ENCODE measurements around the gene MACROD2.

MACROD2 gene

GRCh38 chr20:14310977-14311627 lies 315.8 kb downstream of the MACROD2 start:
- H3K27me3 ChIP-seq (ENCODE audit: control insufficient read depth, insufficient read depth, low read length): no peaks in the 10 kb centered on the region
- H3K36me3 ChIP-seq (ENCODE audit: insufficient read depth, low read length): no peaks in the 10 kb centered on the region
- no peaks in the 10 kb centered on the region for H3K4me1 ChIP-seq (ENCODE audit: control insufficient read depth, insufficient read depth, low read length)
- H3K4me3 ChIP-seq (ENCODE audit: low read length): no peak overlapping the region
- no peaks in the 10 kb centered on the region for H3K9me3 ChIP-seq (replicated peaks; ENCODE audit: low read length)
- H3K4me2 ChIP-seq (ENCODE audit: low read length): no peak overlapping the region
- no peak overlapping the region for H3K9ac ChIP-seq (ENCODE audit: low read depth, low read length)

GRCh38 chr20:14312001-14312400 lies 316.7 kb downstream of the MACROD2 start:
- Histone ChIP-seq H3K4me2 (ENCODE audit: low read length) (no peak overlapping the region), H3K27me3 (ENCODE audit: control insufficient read depth, insufficient read depth, low read length) (no peaks in the 10 kb centered on the region), H3K9ac (ENCODE audit: low read depth, low read length) (no peak overlapping the region), H3K4me3 (ENCODE audit: low read length) (no peak overlapping the region), H3K36me3 (ENCODE audit: insufficient read depth, low read length) (no peaks in the 10 kb centered on the region), H3K4me1 (ENCODE audit: control insufficient read depth, insufficient read depth, low read length) (no peaks in the 10 kb centered on the region), H3K9me3 (replicated peaks; ENCODE audit: low read length) (no peaks in the 10 kb centered on the region)

GRCh38 chr20:14313341-14314020 lies 318.2 kb downstream of the MACROD2 start:
- H3K9me3 ChIP-seq (replicated peaks; ENCODE audit: low read length): no peaks in the 10 kb centered on the region
- no peaks in the 10 kb centered on the region for H3K4me1 ChIP-seq (ENCODE audit: control insufficient read depth, insufficient read depth, low read length)
- no peak overlapping the region for H3K4me2 ChIP-seq (ENCODE audit: low read length)
- no peaks in the 10 kb centered on the region for H3K27me3 ChIP-seq (ENCODE audit: control insufficient read depth, insufficient read depth, low read length)
- H3K9ac ChIP-seq (ENCODE audit: low read depth, low read length): no peak overlapping the region
- H3K36me3 ChIP-seq (ENCODE audit: insufficient read depth, low read length): no peaks in the 10 kb centered on the region
- H3K4me3 ChIP-seq (ENCODE audit: low read length): no peak overlapping the region

GRCh38 chr20:14319704-14320103 lies 324.4 kb downstream of the MACROD2 start:
- no peaks in the 10 kb centered on the region for H3K9me3 ChIP-seq (replicated peaks; ENCODE audit: low read length)
- H3K4me2 ChIP-seq (ENCODE audit: low read length): no peak overlapping the region

GRCh38 chr20:14331646-14332045 lies 336.3 kb downstream of the MACROD2 start:
- no peak overlapping the region for H3K4me3 ChIP-seq (ENCODE audit: low read length)
- H3K27me3 ChIP-seq (ENCODE audit: control insufficient read depth, insufficient read depth, low read length): no peaks in the 10 kb centered on the region
- H3K36me3 ChIP-seq (ENCODE audit: insufficient read depth, low read length): peaks cover 11% of the 10 kb centered on the region

More at GRCh38 chr20:14319704-14320103, 324.4 kb downstream of the MACROD2 start:
- Histone ChIP-seq H3K4me3 (ENCODE audit: low read length) (no peak overlapping the region), H3K4me1 (ENCODE audit: control insufficient read depth, insufficient read depth, low read length) (no peaks in the 10 kb centered on the region), H3K9ac (ENCODE audit: low read depth, low read length) (no peak overlapping the region), H3K36me3 (ENCODE audit: insufficient read depth, low read length) (no peaks in the 10 kb centered on the region), H3K27me3 (ENCODE audit: control insufficient read depth, insufficient read depth, low read length) (no peaks in the 10 kb centered on the region)

GRCh38 chr20:14332866-14333265 lies 337.6 kb downstream of the MACROD2 start:
- H3K4me1 ChIP-seq (ENCODE audit: control insufficient read depth, insufficient read depth, low read length): peaks cover 13% of the 10 kb centered on the region
- H3K9ac ChIP-seq (ENCODE audit: low read depth, low read length): no peak overlapping the region
- H3K4me2 ChIP-seq (ENCODE audit: low read length): peak overlapping the region; percentile 81
- H3K9me3 ChIP-seq (replicated peaks; ENCODE audit: low read length): no peaks in the 10 kb centered on the region
- no peaks in the 10 kb centered on the region for H3K27me3 ChIP-seq (ENCODE audit: control insufficient read depth, insufficient read depth, low read length)
- H3K36me3 ChIP-seq (ENCODE audit: insufficient read depth, low read length): peaks cover 8% of the 10 kb centered on the region
- H3K4me3 ChIP-seq (ENCODE audit: low read length): no peak overlapping the region

More at GRCh38 chr20:14331646-14332045, 336.3 kb downstream of the MACROD2 start:
- Histone ChIP-seq H3K4me2 (ENCODE audit: low read length) (no peak overlapping the region), H3K9ac (ENCODE audit: low read depth, low read length) (no peak overlapping the region), H3K4me1 (ENCODE audit: control insufficient read depth, insufficient read depth, low read length) (peaks cover 13% of the 10 kb centered on the region), H3K9me3 (replicated peaks; ENCODE audit: low read length) (no peaks in the 10 kb centered on the region)

GRCh38 chr20:14333721-14334120 lies 338.4 kb downstream of the MACROD2 start:
- Histone ChIP-seq H3K4me1 (ENCODE audit: control insufficient read depth, insufficient read depth, low read length) (peaks cover 13% of the 10 kb centered on the region), H3K36me3 (ENCODE audit: insufficient read depth, low read length) (peaks cover under 1% of the 10 kb centered on the region), H3K4me2 (ENCODE audit: low read length) (peak overlapping the region; percentile 81), H3K27me3 (ENCODE audit: control insufficient read depth, insufficient read depth, low read length) (no peaks in the 10 kb centered on the region), H3K9ac (ENCODE audit: low read depth, low read length) (peak overlapping the region; percentile 65), H3K9me3 (replicated peaks; ENCODE audit: low read length) (no peaks in the 10 kb centered on the region), H3K4me3 (ENCODE audit: low read length) (peak overlapping the region; percentile 55)

GRCh38 chr20:14334306-14334930 lies 339.1 kb downstream of the MACROD2 start:
- H3K9me3 ChIP-seq (replicated peaks; ENCODE audit: low read length): no peaks in the 10 kb centered on the region
- H3K4me2 ChIP-seq (ENCODE audit: low read length): peak overlapping the region; percentile 81
- no peaks in the 10 kb centered on the region for H3K36me3 ChIP-seq (ENCODE audit: insufficient read depth, low read length)
- peak overlapping the region; percentile 72 for H3K4me3 ChIP-seq (ENCODE audit: low read length)
- peak overlapping the region; percentile 83 for H3K9ac ChIP-seq (ENCODE audit: low read depth, low read length)
- peaks cover 8% of the 10 kb centered on the region for H3K4me1 ChIP-seq (ENCODE audit: control insufficient read depth, insufficient read depth, low read length)
- H3K27me3 ChIP-seq (ENCODE audit: control insufficient read depth, insufficient read depth, low read length): no peaks in the 10 kb centered on the region

GRCh38 chr20:14335052-14335451 lies 339.7 kb downstream of the MACROD2 start:
- no peaks in the 10 kb centered on the region for H3K27me3 ChIP-seq (ENCODE audit: control insufficient read depth, insufficient read depth, low read length)
- peak overlapping the region; percentile 72 for H3K4me3 ChIP-seq (ENCODE audit: low read length)
- H3K4me1 ChIP-seq (ENCODE audit: control insufficient read depth, insufficient read depth, low read length): peaks cover 4% of the 10 kb centered on the region
- peak overlapping the region; percentile 81 for H3K4me2 ChIP-seq (ENCODE audit: low read length)
- H3K9me3 ChIP-seq (replicated peaks; ENCODE audit: low read length): no peaks in the 10 kb centered on the region
- no peaks in the 10 kb centered on the region for H3K36me3 ChIP-seq (ENCODE audit: insufficient read depth, low read length)
- H3K9ac ChIP-seq (ENCODE audit: low read depth, low read length): peak overlapping the region; percentile 83

GRCh38 chr20:14336686-14337085 lies 341.4 kb downstream of the MACROD2 start:
- peak overlapping the region; percentile 72 for H3K4me3 ChIP-seq (ENCODE audit: low read length)
- H3K9me3 ChIP-seq (replicated peaks; ENCODE audit: low read length): no peaks in the 10 kb centered on the region
- no peaks in the 10 kb centered on the region for H3K36me3 ChIP-seq (ENCODE audit: insufficient read depth, low read length)
- no peaks in the 10 kb centered on the region for H3K27me3 ChIP-seq (ENCODE audit: control insufficient read depth, insufficient read depth, low read length)
- peak overlapping the region; percentile 83 for H3K9ac ChIP-seq (ENCODE audit: low read depth, low read length)
- H3K4me1 ChIP-seq (ENCODE audit: control insufficient read depth, insufficient read depth, low read length): peaks cover 4% of the 10 kb centered on the region
- peak overlapping the region; percentile 81 for H3K4me2 ChIP-seq (ENCODE audit: low read length)

- Histone ChIP-seq H3K4me3 (ENCODE audit: low read length) (peak within 1 kb of the TSS; percentile 72), H3K27me3 (ENCODE audit: control insufficient read depth, insufficient read depth, low read length) (no peaks in the 10 kb centered on the region), H3K36me3 (ENCODE audit: insufficient read depth, low read length) (no peaks in the 10 kb centered on the region), H3K4me2 (ENCODE audit: low read length) (peak within 1 kb of the TSS; percentile 81), H3K9me3 (replicated peaks; ENCODE audit: low read length) (no peaks in the 10 kb centered on the region), H3K4me1 (ENCODE audit: control insufficient read depth, insufficient read depth, low read length) (peaks cover 4% of the 10 kb centered on the region), H3K9ac (ENCODE audit: low read depth, low read length) (peak within 1 kb of the TSS; percentile 83)
Measured at GRCh38 chr20:14337400-14338171, 342.3 kb downstream of the MACROD2 start, which contains the start of gene FLRT3. FLRT3 (minus strand) TSS chr20:14337612; CDS start chr20:14327506, 10,106 bp downstream.

Measured in skeletal muscle satellite cell (primary cell).